ENCODE results near the gene APH1B.

Gene APH1B

GRCh38 chr15:63288342-63288741, 10.9 kb downstream of the APH1B start:
- H3K4ac ChIP-seq (ENCODE audit: low read depth in 1 of 2, low read length in 2 of 2) = no peak overlapping the region

GRCh38 chr15:63288778-63289378, 11.5 kb downstream of the APH1B start:
- H4K8ac ChIP-seq (ENCODE audit: low read length) = no peak overlapping the region
- H3K4ac ChIP-seq (ENCODE audit: low read depth in 1 of 2, low read length in 2 of 2) = no peak overlapping the region
- no peak overlapping the region for H3K4me2 ChIP-seq (ENCODE audit: low read length, poor library complexity, severe bottlenecking)
- no peak overlapping the region for H2BK5ac ChIP-seq (ENCODE audit: low read depth, low read length, poor library complexity, severe bottlenecking)
- H3K23ac ChIP-seq (ENCODE audit: low read length in 2 of 2) = no peak overlapping the region
- no peak overlapping the region for H2AK5ac ChIP-seq (ENCODE audit: low read length, severe bottlenecking)
- no peak overlapping the region for H4K91ac ChIP-seq (ENCODE audit: low read length)
- H3K79me1 ChIP-seq (replicated peaks; ENCODE audit: low read length, poor library complexity, severe bottlenecking) = peaks cover 3% of the 10 kb centered on the region
- H3K27me3 ChIP-seq (ENCODE audit: control insufficient read depth in 1 of 2, insufficient read depth in 1 of 2, low read length in 2 of 2) = no peaks in the 10 kb centered on the region
- H3K4me3 ChIP-seq (ENCODE audit: insufficient read depth in 1 of 2, low read depth in 1 of 2, low read length in 2 of 2) = no peak overlapping the region
- DNase-seq = peak; percentile 69
- no peak overlapping the region for H2AFZ ChIP-seq (ENCODE audit: low read depth, low read length)
- no peak overlapping the region for H3K18ac ChIP-seq (ENCODE audit: low read depth in 1 of 2, low read length in 2 of 2)
- WGBS = 12% methylated on average over 3 of the region's 4 CpGs
- H3K27ac ChIP-seq (ENCODE audit: low read length, poor library complexity, severe bottlenecking) = no peak overlapping the region
- H2BK15ac ChIP-seq (ENCODE audit: low read depth, poor library complexity, severe bottlenecking) = no peak overlapping the region
- no peak overlapping the region for H2BK12ac ChIP-seq (ENCODE audit: low read length in 2 of 2)
- peak overlapping the region; percentile 18 for H3K9ac ChIP-seq (ENCODE audit: low read length)
- H3K9me3 ChIP-seq (ENCODE audit: control insufficient read depth, low read length) = no peaks in the 10 kb centered on the region
- peaks cover 4 to 59% of the 10 kb centered on the region in 2 experiments for H3K36me3 ChIP-seq (ENCODE audit: control insufficient read depth in 1 of 2, insufficient read depth in 2 of 2, low read depth in 1 of 2, low read length in 2 of 2)
- H3K4me1 ChIP-seq (ENCODE audit: control insufficient read depth, insufficient read depth, low read depth, low read length) = no peaks in the 10 kb centered on the region
- H2BK120ac ChIP-seq (ENCODE audit: low read depth, low read length) = no peak overlapping the region
- H3K14ac ChIP-seq (ENCODE audit: low read length in 2 of 2) = no peak overlapping the region

More at GRCh38 chr15:63288342-63288741, 10.9 kb downstream of the APH1B start:
- no peak overlapping the region for H2BK12ac ChIP-seq (ENCODE audit: low read length in 2 of 2)
- no peak overlapping the region for H3K14ac ChIP-seq (ENCODE audit: low read length in 2 of 2)
- H2AK5ac ChIP-seq (ENCODE audit: low read length, severe bottlenecking) = peak overlapping the region; percentile 39
- no peak overlapping the region for H3K4me2 ChIP-seq (ENCODE audit: low read length, poor library complexity, severe bottlenecking)
- no peak overlapping the region for H3K4me3 ChIP-seq (ENCODE audit: insufficient read depth in 1 of 2, low read depth in 1 of 2, low read length in 2 of 2)
- no peak for DNase-seq
- WGBS = 86% methylated on average over 1 of the region's 1 CpG
- H2BK15ac ChIP-seq (ENCODE audit: low read depth, poor library complexity, severe bottlenecking) = no peak overlapping the region
- no peak overlapping the region for H2AFZ ChIP-seq (ENCODE audit: low read depth, low read length)
- H3K9me3 ChIP-seq (ENCODE audit: control insufficient read depth, low read length) = no peaks in the 10 kb centered on the region
- H3K36me3 ChIP-seq (ENCODE audit: control insufficient read depth in 1 of 2, insufficient read depth in 2 of 2, low read depth in 1 of 2, low read length in 2 of 2) = peaks cover 4 to 61% of the 10 kb centered on the region in 2 experiments
- H3K9ac ChIP-seq (ENCODE audit: low read length) = peak overlapping the region; percentile 15
- H3K23ac ChIP-seq (ENCODE audit: low read length in 2 of 2) = no peak overlapping the region
- H3K4me1 ChIP-seq (ENCODE audit: control insufficient read depth, insufficient read depth, low read depth, low read length) = no peaks in the 10 kb centered on the region
- H2BK120ac ChIP-seq (ENCODE audit: low read depth, low read length) = no peak overlapping the region
- no peak overlapping the region for H4K8ac ChIP-seq (ENCODE audit: low read length)
- H2BK5ac ChIP-seq (ENCODE audit: low read depth, low read length, poor library complexity, severe bottlenecking) = no peak overlapping the region
- H3K27me3 ChIP-seq (ENCODE audit: control insufficient read depth in 1 of 2, insufficient read depth in 1 of 2, low read length in 2 of 2) = no peaks in the 10 kb centered on the region
- peaks cover 1% of the 10 kb centered on the region for H3K79me1 ChIP-seq (replicated peaks; ENCODE audit: low read length, poor library complexity, severe bottlenecking)
- H3K27ac ChIP-seq (ENCODE audit: low read length, poor library complexity, severe bottlenecking) = peak overlapping the region; percentile 1
- no peak overlapping the region for H3K18ac ChIP-seq (ENCODE audit: low read depth in 1 of 2, low read length in 2 of 2)
- no peak overlapping the region for H4K91ac ChIP-seq (ENCODE audit: low read length)

DNA sequence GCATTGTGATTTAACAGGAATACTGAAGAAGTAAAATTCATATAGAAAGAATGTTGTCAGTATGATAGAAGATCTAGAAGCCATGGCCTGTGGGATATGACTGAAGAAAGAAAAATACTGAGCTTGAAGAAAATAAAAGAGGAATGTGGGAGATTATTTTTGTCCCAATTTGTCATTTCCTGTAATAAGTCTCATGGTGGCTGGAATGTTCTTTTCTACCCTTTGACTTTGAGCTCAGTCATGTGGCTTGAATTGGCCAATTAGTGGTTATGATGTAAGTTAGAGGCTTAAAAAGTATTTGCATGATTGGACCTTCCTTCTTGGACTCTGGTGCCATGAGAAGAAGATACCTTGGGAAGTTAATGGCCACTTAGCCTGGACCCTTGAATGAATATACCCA, 14.1 kb downstream of the APH1B start:
- Histone ChIP-seq H2BK120ac (ENCODE audit: low read depth, low read length) (no peak overlapping the region), H3K9me3 (ENCODE audit: control insufficient read depth, low read length) (no peaks in the 10 kb centered on the region), H3K9ac (ENCODE audit: low read length) (peak overlapping the region; percentile 63), H3K36me3 (ENCODE audit: control insufficient read depth in 1 of 2, insufficient read depth in 2 of 2, low read depth in 1 of 2, low read length in 2 of 2) (peaks cover 4 to 55% of the 10 kb centered on the region in 2 experiments), H2BK12ac (ENCODE audit: low read length in 2 of 2) (peak overlapping the region in 1 of 2 experiments; percentile 31), H3K27me3 (ENCODE audit: control insufficient read depth in 1 of 2, insufficient read depth in 1 of 2, low read length in 2 of 2) (no peaks in the 10 kb centered on the region), H3K4me1 (ENCODE audit: control insufficient read depth, insufficient read depth, low read depth, low read length) (peaks cover 2% of the 10 kb centered on the region), H3K18ac (ENCODE audit: low read depth in 1 of 2, low read length in 2 of 2) (no peak overlapping the region), H3K79me1 (replicated peaks; ENCODE audit: low read length, poor library complexity, severe bottlenecking) (peaks cover 12% of the 10 kb centered on the region), H3K14ac (ENCODE audit: low read length in 2 of 2) (no peak overlapping the region), H2AK5ac (ENCODE audit: low read length, severe bottlenecking) (peak overlapping the region; percentile 66), H4K91ac (ENCODE audit: low read length) (peak overlapping the region; percentile 46), H3K4me3 (ENCODE audit: insufficient read depth in 1 of 2, low read depth in 1 of 2, low read length in 2 of 2) (no peak overlapping the region), H3K23ac (ENCODE audit: low read length in 2 of 2) (no peak overlapping the region), H2BK15ac (ENCODE audit: low read depth, poor library complexity, severe bottlenecking) (no peak overlapping the region), H2BK5ac (ENCODE audit: low read depth, low read length, poor library complexity, severe bottlenecking) (no peak overlapping the region), H3K4me2 (ENCODE audit: low read length, poor library complexity, severe bottlenecking) (no peak overlapping the region), H3K27ac (ENCODE audit: low read length, poor library complexity, severe bottlenecking) (peak overlapping the region; percentile 94), H3K4ac (ENCODE audit: low read depth in 1 of 2, low read length in 2 of 2) (peak overlapping the region in 1 of 2 experiments; percentile 61), H4K8ac (ENCODE audit: low read length) (no peak overlapping the region), H2AFZ (ENCODE audit: low read depth, low read length) (no peak overlapping the region)
- DNase-seq = peak; percentile 74

GRCh38 chr15:63292241-63292640, 14.8 kb downstream of the APH1B start:
- Histone ChIP-seq H3K4me2 (ENCODE audit: low read length, poor library complexity, severe bottlenecking) (no peak overlapping the region), H3K14ac (ENCODE audit: low read length in 2 of 2) (no peak overlapping the region), H3K23ac (ENCODE audit: low read length in 2 of 2) (no peak overlapping the region), H2BK12ac (ENCODE audit: low read length in 2 of 2) (no peak overlapping the region), H2BK15ac (ENCODE audit: low read depth, poor library complexity, severe bottlenecking) (no peak overlapping the region), H2AFZ (ENCODE audit: low read depth, low read length) (no peak overlapping the region), H3K79me1 (replicated peaks; ENCODE audit: low read length, poor library complexity, severe bottlenecking) (peaks cover 12% of the 10 kb centered on the region), H3K4me1 (ENCODE audit: control insufficient read depth, insufficient read depth, low read depth, low read length) (peaks cover 2% of the 10 kb centered on the region), H3K27ac (ENCODE audit: low read length, poor library complexity, severe bottlenecking) (no peak overlapping the region), H3K9me3 (ENCODE audit: control insufficient read depth, low read length) (no peaks in the 10 kb centered on the region), H4K8ac (ENCODE audit: low read length) (no peak overlapping the region), H2BK120ac (ENCODE audit: low read depth, low read length) (no peak overlapping the region), H3K4me3 (ENCODE audit: insufficient read depth in 1 of 2, low read depth in 1 of 2, low read length in 2 of 2) (no peak overlapping the region), H4K91ac (ENCODE audit: low read length) (no peak overlapping the region), H3K36me3 (ENCODE audit: control insufficient read depth in 1 of 2, insufficient read depth in 2 of 2, low read depth in 1 of 2, low read length in 2 of 2) (peaks cover 5 to 54% of the 10 kb centered on the region in 2 experiments), H3K4ac (ENCODE audit: low read depth in 1 of 2, low read length in 2 of 2) (no peak overlapping the region), H2AK5ac (ENCODE audit: low read length, severe bottlenecking) (no peak overlapping the region), H3K27me3 (ENCODE audit: control insufficient read depth in 1 of 2, insufficient read depth in 1 of 2, low read length in 2 of 2) (no peaks in the 10 kb centered on the region), H2BK5ac (ENCODE audit: low read depth, low read length, poor library complexity, severe bottlenecking) (no peak overlapping the region), H3K18ac (ENCODE audit: low read depth in 1 of 2, low read length in 2 of 2) (peak overlapping the region in 1 of 2 experiments; percentile 0), H3K9ac (ENCODE audit: low read length) (peak overlapping the region; percentile 63)
- DNase-seq = no peak
- no CpG with 5 or more reads among the region's 3 CpGs for WGBS
